HL-60/S4 (cell line): ENCODE data around the gene CRAT.

Experiments
- in situ Hi-C: fragments of 300-500 bp; cut with MboI; formaldehyde crosslinking; loops from 2 replicates; pipeline ENCODE4 v1.14.3; 2022; ENCODE audit warnings: low sequenced_read_pairs

Gene CRAT

DNA sequence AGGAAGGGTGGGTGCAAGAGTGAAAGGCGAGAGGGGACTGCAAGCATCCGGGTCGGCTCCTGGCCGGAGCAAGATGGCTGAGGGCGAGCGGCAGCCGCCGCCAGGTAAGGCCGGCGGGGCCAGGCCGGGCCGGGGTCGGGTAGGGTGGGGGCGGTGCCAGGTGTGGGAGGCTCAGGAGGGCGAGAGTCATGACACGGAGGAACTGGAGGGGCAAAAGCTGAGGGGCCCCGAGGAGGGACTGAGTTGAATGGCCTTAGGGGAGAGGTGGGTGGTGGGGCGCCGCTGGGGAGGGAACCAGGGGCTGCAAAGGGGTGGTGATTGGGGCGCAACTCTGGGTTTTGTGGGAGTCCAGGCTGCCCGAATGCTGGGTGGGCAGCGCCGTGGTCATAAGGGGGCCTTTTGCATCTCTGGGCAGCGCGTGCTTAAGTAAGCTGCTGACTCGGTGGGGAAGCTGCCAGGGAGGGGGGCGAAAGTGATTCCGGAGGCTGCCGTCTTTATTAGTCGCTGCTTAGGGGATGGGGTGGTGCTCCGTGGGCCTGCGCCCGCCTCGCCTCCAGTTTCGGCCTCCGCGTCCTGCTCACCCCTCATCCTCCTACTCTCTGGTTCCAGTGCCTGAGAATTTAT, 1.0 kb upstream of the CRAT start:
- in situ Hi-C loops: no loop called here

DNA sequence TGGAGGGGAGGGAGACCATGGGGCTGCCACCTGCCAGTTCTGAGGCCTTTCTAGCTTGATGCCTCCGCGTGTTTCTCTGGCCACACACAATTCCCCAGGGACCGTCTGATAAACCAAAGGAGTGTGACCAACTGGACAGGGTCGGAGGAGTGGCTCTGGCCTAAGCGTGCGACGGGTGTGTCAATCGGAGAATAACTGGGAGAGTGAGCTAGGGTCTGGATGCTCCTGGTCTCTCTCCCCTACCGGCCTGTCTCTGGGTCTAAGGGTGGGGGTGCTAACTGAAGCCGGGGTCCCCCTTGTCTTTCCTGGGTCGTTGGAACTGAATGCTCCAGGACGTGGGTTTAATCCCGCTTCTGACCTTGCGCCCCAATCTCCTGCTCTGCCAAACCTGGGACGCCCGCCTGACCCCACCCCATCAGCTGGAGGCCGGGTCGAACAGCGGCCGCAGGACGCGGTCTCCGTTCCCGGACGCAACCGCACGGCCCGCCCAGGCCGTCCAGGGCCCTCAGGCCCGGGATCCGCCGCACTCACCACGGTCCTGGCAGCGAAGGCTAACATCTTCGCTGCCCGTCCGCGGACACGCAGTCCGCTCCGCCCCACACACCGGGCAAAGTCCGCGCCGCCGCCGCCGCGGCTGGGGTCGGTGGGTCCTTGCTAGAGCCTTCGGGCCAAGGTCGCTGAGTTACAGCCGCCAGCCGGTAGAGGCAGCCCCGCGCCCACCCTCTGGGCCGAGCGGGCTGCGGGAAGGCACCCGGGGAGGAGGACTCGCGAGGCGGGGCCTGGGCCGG, 447 bp downstream of the CRAT start:
- in situ Hi-C loops: no loop called here

DNA sequence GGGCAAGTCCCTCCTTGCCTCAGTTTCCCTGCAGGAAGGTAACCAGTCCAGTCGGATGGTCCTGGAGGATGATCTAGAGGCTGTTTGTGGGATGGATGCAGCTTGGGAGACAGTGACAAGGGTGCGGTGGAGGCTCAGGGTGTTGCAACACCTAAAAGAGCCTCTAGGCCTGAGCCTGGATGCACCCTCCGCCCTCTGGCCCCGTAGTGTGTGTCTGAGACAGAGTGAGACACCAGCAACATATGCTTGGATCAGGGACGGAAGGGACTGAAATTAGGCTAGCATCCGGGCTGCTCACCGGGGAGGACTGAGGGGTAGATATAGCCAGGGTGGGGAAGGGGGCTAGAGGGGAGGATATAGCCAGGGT, 1.1 kb downstream of the CRAT start:
- in situ Hi-C loops: no loop called here

DNA sequence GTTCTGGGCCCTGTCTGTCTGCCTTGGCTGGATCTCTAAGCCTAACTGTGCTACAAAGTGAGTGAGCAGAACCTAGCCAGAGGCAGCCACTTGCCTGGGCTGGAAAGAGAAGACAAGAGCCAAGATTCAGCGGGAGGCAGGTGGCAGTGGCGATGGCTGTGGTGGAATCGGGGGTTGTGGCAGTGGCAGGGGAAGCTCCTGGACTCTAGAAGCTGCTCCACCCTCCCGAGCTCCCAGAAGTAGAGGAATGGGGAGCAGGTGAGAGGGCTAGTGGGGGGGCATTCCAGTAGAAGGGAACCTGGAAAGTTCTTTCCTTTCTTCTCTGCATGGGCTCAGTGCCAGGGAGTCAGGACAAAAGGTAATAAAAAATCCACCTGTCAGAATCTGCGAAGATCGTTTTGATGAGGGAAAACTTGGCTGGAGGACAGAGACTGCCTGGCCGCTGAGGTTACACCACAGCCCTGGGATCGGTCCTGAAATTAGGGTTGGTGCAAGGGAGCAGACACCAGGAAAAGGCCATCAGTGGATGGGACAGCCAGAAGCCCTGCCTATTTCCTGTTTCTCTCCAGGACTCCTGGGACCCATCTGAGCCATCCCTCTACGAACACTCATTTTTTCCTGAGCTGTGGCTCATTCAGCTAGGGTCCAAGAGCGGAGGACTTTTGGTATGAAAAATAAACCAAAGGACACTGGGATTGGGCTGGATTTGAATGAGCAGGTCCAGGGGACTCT, 1.6 kb downstream of the CRAT start:
- in situ Hi-C loops: no loop called here

DNA sequence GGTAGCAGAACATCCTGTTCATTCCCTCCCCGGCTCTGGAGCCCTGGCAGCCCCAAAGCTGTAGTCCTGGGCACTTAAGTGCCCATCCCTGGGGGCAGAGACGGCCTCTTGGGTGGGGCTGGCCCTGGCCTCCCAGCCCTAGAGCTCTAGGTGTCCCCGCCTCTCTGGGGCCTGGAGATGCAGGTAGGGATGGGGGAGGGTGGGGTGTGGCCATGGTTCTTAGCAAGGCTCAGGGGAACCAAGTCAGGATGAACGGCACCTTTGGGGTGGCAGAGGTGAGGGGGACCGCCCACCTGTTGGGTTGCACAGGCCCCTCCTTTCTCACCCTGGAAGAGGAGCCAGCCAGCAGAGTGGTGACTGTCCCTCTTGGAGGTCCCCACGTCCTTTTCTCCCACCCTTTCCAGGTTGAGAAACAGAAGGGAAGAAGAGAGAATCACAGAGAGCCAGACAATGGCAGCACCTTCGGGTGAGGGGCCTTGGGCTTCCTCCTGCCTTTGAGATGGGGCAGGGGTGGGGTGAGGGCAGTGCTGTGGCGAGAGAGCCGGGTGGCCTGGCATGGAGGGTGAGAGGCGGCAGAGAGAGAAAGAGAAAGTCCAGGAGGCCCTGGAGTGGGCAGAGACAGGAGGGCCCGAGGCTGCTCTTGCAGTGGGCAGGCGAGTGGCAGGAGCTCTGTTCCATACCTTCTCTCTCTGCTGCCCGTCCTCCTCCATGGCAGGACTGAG, 2.3 kb downstream of the CRAT start:
- in situ Hi-C loops: no loop called here

DNA sequence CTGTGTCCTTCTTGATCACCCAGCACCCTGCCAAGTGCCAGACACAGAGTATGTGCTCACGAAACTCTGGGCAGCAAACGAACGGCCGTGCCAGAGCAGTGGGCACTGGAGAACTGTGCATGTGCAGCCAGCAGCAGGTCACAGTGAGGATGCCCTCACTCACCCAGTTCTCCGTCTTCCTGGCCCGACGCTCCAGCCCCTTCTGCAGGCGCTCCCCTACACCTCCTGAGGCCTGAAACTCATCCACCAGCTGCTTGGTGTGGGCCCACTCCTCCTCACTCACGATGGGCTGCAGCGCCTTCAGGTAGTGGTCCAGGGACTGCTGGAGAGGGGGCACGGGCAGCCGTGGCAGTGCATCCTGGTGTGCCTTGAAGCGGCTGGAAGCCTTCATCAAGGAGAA, 2.9 kb downstream of the CRAT start:
- in situ Hi-C loops: no loop called here

DNA sequence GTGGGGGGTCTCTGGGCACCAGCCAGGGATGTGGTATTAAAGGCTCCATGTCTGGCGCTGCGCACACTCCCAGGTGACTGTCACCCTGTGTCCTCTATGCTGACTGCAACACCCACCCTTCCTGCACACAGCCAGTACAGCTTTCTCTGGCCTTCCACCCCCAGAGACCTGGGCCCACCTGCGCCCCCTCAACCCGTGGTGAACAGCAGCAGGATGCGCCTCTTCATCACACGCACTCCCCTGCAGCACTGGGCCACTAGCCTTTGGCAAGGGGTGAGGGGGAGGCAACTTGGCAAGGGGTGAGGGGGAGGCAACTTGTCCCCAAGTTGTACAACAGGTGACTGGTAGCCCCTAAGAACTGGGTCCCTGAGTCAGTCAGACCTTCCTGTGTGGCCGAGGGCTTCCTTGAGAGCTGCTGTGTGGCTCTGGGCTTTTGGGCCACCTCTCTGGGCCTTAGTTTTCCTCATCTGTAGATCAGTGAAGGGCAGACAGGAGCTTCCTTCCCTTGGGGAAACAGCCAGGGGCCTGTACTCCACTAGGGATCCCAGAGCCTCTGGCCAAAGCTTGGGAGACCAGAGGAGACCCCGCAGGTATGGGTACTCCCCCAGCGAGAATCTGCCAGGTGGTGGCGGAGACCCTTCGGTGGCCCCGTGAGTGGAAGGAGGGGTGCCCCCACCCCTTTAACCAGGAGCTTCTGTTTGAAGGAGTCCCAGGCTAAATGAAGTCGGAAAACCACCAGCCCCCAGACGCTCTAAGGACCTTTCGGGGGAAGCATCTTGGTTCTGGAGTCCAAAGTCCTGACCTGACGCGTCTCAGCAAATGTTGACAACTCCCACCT, 4.5 kb downstream of the CRAT start:
- in situ Hi-C loops: no loop called here

DNA sequence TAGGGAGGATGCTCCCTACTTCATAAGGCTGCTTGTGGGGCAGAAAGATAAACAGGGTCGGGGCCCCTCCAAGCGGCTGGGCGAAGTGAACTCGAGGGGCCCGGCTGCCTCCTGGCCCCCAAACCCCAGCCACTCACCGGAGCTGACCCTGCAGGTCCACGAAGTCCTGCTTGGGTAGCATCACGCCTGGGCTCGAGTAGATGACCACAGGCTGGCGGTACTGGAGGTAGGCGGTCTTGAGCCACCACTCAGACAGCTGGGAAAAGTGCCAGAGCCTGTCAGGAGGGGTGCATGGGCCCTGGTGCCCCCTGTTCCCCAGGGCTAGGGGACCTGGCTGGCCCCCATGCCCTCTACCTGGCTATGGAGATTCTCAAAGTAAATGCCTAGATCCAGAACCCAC, 6.5 kb downstream of the CRAT start:
- in situ Hi-C loops: no loop called here

DNA sequence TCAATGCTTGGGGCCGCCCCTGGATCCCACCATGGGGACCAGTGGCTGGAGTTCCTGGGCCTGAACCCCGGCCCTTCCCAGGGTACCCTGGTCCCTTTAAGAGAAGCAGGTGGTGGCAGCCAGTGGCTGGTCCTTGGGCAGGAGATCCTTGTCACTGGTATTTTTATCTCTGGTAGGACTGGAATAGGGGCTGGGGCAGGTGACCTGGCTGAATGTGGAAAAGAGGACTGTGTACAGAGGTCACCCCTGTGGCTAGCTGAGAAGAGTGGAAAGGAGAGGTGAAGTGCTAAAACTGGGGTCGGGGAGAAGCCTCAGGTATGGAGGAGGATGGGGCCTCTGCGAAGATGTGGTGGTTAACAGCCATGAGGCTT, 7.0 kb downstream of the CRAT start:
- in situ Hi-C loops: no loop called here

DNA sequence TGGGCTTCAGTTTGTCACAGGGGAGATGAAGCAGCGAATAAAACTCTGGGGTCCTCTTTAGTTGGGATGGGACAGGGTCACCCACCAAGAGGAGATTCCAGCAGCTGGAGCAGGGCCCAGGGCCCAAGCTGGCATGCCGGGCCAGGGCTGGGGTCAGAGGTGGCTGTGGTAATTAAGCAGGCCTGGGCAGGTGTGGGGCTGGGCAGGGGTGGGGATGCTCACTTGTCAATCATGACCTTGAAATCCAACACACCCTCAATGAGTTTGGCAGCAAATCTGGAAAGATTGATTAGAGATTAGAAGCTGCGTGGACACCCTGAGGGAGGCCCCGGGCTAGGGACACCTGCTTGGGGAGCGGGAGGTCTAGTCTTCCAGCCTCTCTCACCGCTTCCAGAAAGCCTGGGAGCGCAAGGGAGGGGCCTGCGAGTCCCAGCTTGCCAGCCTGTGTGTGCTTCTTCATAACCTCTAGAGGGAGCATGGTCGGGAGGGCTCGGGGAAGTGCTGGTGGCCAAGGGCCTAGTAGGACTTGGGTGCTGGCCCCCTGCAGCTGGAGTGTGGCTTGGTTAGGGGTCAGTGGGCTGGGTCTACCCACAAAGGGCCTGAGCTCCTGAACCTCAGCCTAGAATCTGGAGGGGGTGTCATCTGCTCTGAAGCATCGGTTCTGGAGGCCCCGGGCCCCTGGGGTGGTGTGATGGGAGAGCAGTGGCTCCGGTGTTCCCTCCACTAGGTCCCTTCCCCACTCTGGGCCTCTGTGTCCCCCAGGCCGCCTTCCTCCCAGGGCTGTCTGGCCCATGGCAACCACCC, 7.6 kb downstream of the CRAT start:
- in situ Hi-C loops: no loop called here

DNA sequence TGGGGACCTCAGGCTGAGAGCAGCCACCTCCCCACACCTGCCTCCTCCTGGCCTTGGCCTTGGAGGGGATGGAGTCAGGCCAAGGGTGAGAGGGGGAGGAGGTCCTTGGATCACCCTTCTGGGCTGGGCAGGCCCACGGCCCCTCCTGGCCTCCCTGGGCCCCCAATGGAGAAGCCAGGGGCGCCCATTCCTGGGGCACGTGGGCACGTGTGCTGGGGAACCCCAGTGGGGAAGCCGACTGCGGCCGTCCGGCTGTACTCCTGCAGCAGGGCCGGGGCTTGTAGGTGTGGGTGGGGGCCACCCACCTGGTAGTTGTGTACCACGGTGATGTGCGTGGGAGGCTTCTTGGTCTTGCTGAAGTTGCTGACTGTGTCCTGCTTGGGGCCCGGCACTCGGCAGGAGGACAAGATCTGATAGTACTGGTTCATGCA, 8.5 kb downstream of the CRAT start:
- in situ Hi-C loops: no loop called here

DNA sequence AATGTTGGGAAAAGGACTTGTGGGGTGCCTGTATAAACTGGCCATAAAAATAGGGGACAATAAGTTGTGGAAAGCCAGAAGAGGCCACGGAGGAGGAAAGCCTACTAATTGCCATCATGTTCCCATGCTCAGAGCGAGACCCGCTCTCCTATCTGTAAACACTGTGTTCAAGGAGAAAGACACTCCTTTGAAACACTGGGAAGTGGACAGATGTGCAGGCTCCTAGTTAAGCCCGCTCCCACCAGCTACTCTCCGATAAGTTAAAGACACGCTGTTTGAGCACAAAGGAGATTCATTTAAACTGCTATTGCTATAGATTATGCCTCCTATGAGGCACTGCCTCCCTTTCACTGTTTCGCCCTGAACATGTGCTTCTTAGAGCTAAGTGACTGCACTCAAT, 9.3 kb downstream of the CRAT start:
- in situ Hi-C loops: no loop called here

DNA sequence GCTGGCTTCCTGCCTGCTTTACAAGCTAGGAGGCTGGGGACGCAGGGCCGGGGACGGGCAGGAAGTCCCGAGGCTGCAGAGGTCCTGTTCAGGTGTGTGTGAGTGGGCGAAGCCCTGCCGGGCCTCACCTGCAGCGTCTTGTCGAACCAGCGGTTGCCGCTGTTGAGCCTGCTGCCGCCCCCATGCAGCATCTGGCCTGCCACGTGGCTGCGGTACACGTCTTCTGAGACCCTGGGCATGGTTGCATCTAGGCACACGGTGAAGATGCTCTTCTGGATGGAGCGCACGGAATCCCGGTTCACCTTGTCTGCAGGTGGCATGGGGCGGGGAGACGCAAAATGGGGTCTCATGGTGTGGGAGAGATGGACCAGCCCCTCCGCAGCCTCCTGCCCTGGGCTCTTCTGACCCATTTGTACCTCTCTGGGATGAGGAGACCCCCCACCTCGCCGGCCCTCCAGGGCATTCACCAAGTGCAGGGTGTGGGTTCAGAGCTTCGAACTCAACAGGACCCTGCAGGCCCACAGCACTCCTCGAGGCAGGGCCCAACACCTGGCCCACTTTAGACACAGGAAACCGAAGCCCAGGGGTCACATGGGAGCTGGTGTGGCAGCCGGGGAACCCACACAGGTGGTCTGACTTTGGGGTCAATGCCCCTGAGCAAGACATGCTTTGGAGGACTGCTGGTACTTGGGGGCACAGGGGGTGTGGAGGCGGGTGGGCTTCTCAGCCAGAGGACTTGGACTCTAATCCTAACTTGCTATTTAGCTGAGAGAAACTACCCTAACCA, 10.0 kb downstream of the CRAT start:
- in situ Hi-C loops: no loop called here

DNA sequence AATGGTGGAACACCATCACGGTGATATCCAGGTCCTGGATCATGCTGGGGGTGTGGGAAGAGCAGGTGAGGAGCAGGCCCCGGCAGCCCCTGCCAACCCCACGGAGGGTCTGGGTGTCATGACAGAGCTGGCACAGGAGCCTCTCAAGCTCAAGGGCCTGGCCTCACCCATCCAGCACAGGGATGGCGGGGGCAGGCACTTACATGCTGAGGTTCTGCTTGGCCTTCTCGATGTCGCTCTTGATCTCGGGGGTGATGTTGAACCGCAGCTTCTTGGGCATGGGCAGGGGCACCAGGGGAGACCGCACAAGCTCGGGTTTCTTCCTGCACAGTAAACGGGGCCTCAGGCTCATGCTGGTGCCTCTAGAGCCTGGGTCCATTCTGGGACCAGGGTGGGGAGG, 12.3 kb downstream of the CRAT start:
- in situ Hi-C loops: no loop called here

DNA sequence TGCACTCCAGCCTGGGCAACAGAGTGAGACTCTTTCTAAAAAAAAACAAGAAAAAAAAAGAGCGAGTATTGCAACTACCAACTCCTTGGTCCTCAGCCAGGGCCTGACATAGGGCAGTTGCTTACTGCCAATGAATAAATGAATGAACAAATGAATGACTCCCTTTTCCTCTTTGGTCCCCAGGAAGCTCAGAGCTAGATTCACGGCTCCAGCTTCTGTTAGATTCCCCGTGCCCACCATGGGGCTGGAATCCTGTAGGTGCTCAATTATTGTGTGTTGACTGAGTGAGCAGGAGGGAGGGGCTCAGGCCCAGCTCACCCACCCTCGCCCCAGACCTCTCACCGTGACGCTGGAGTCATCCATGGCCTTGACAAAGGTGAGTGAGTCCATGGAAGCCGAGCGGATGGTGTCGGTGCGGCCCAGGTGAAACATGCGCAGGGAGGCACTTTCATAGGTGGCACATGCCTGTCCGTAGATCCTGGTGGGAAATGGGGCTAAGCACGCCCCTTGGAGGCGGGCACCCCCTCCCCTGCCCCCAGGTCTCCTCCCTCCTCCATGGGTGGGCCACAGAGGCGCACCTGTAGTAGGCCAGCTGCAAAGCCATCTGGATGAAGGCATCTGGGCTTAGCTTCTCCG, 12.8 kb downstream of the CRAT start:
- in situ Hi-C loops: no loop called here

DNA sequence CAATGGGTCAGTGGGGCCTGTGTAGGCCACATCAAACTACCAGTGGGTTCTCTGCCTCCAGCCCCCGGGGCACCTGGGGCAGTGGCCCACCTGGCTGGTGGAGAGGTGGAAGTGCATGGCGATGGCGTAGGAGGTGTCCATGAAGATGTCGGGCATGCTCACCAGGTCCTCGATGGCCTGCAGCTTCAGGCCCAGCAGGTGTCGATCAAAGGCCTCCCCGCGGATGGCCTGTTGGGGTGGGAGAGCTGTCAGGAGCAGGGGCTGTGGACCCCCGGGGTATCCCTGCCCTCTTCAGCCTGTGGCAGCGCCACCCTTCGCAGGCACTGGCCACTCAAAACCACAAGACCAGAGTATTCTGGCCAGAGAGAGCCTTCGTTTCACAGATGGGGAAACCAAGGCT, 14.7 kb downstream of the CRAT start:
- in situ Hi-C loops: no loop called here

DNA sequence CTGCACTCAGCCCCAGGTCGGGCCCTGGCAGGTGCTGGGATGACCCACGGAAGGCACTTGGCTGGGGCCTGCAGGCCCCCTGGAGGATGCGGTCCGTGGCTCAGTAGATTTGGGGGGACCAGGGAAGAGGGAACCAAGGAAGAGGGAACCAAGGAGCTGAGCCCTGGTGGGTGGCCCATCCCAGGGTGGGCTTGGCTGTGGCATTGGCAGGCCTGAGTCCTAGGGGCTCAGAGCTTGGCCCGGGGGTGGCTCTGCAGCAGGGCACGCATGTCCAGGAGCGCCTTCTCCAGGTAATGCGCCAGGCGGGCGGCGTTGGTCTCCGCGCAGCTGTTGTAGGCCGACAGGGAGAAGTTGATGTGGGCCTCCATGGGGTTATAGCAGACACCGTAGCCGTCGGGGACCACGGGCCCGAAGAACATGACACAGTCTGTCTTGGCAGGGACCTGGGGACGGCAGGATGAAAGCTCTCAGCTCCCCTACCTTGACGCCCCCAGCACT, 15.4 kb downstream of the CRAT start:
- in situ Hi-C loops: no loop called here

DNA sequence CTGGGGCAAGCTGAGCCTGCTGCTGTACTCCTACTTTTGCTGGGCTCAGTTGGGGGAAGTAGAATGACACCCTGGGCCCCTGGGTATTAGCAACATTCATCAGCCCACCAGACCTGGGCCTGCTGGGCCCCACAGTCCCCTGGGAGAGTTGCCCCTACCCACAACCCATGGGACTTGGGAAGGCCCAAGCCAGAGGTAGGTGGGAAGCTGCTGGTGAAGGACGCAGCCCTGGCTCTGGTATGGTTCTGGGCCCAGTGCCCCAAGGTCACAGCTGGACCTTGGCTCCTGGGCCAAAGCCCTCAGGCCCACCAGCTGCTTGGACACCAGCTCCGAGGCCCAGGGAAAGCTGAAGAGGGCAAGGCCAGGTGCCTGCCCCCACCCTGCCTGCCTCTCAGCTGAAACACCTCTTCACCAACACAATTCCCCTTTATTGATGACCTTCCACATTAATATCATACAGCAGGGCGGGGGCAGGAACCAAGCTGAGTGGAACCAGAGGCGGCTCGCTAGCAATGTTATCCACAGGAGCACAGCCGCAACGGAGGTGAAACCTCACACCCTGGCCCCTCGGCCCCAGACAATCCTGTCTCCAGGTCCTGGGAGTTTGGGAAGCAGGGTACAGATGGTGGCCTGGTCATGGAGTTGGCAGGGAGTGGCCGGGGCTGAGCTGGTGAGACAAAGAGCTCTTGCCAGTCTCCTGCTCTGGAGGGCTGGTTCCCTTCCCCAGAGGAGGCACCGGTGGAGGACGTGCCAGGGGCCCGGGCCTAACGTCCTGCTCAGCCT, 16.0 kb downstream of the CRAT start:
- in situ Hi-C loops: no loop called here
